Right ventricle myocardium superior (tissue), 1 donor: ENCODE results near the gene SPEF2. TPM values are rescaled to one million over a fixed set of nuclear protein-coding genes. Genes with fewer than 3 reads are reported as not detected.
"Not testable (repeated sequence)": the region's sequence is repeated elsewhere in the genome, so short reads cannot be mapped to it uniquely, and the experiment has no call there.

Experiments
- ATAC-seq: fragments of 200-7000 bp; cut with Tn5 transposase; one replicate; pipeline ENCODE4 v1.9.1; 2020; ENCODE audit warnings: mild to moderate bottlenecking; ENCODE audit not compliant: poor library complexity
- DNase-seq: peaks from one replicate; pipeline ENCODE4 v3.0.0-alpha.2; 2020
- intact Hi-C: fragments of 100-400 bp; cut with DNase I; formaldehyde crosslinking; loops from one replicate; pipeline ENCODE4 v1.11.2; 2022
- total RNA-seq: library from RNA; stranded (reverse); fragmentation: NEBNext Ultra II Directional; extraction: Animal tissue kit (Norgen Biotek cat#: 25700); gene quantifications from one replicate; pipeline ENCODE4 v1.2.1, GENCODE V29; 2021
- donor health status: DM: no; HTN: yes; CAD: no; lungs with severe emphysema.

The SPEF2 gene
- total RNA-seq, 1 donor from 2014 or later, result 1.1 TPM

GRCh38 chr5:35838370-35839042 is 220.8 kb downstream of the SPEF2 start:
- no peak for DNase-seq
- ATAC-seq, result no peak
- intact Hi-C loops, result no loop called here

GRCh38 chr5:35842856-35843255 is 225.2 kb downstream of the SPEF2 start:
- DNase-seq (no peak), ATAC-seq (no peak)
- intact Hi-C loops, result no loop called here

- DNase-seq, ATAC-seq, intact Hi-C loops: not testable (repeated sequence)
Measured at GRCh38 chr5:35845508-35845907, 227.8 kb downstream of the SPEF2 start.

GRCh38 chr5:35847491-35847890 is 229.8 kb downstream of the SPEF2 start:
- intact Hi-C loops, result no loop called here
- DNase-seq (no peak), ATAC-seq (no peak)

- intact Hi-C loops, result no loop called here
- ATAC-seq (no peak), DNase-seq (no peak)
Measured at GRCh38 chr5:35847961-35848360, 230.3 kb downstream of the SPEF2 start.

GRCh38 chr5:35849860-35850259 is 232.2 kb downstream of the SPEF2 start:
- intact Hi-C loops, result no loop called here
- ATAC-seq, result no peak

GRCh38 chr5:35850967-35851680 is 233.5 kb downstream of the SPEF2 start:
- DNase-seq (no peak), ATAC-seq (no peak)
- intact Hi-C loops, result no loop called here

More at GRCh38 chr5:35849860-35850259, 232.2 kb downstream of the SPEF2 start:
- no peak for DNase-seq

- intact Hi-C loops, result no loop called here
- DNase-seq (peak; percentile 37), ATAC-seq (no peak)
Measured at GRCh38 chr5:35852084-35852734, 234.5 kb downstream of the SPEF2 start.

- intact Hi-C loops, result no loop called here
Measured at GRCh38 chr5:35852773-35853172, 235.1 kb downstream of the SPEF2 start.

GRCh38 chr5:35853631-35854030 is 236.0 kb downstream of the SPEF2 start:
- intact Hi-C loops, result no loop called here
- DNase-seq (no peak), ATAC-seq (peak; percentile 39)

More at GRCh38 chr5:35852773-35853172, 235.1 kb downstream of the SPEF2 start:
- no peak for ATAC-seq
- no peak for DNase-seq

- no peak for ATAC-seq
- no peak for DNase-seq
- intact Hi-C loops, result no loop called here
Measured at GRCh38 chr5:35854248-35854647, 236.6 kb downstream of the SPEF2 start.

- ATAC-seq (no peak), DNase-seq (no peak)
- intact Hi-C loops, result no loop called here
Measured at GRCh38 chr5:35855187-35855586, 237.5 kb downstream of the SPEF2 start.

GRCh38 chr5:35856186-35856764 is 238.6 kb downstream of the SPEF2 start:
- intact Hi-C loops, DNase-seq, ATAC-seq: not testable (repeated sequence)

- intact Hi-C loops, result no loop called here
- DNase-seq (no peak), ATAC-seq (peak; percentile 29)
Measured at GRCh38 chr5:35856765-35857351, 239.2 kb downstream of the SPEF2 start, which contains the start of gene IL7R. TSS of gene IL7R (plus strand) at chr5:35856891. CDS start at chr5:35856978, 87 bp downstream.

- intact Hi-C loops, result no loop called here
- ATAC-seq, result no peak
Measured at GRCh38 chr5:35857606-35858205, 240.0 kb downstream of the SPEF2 start.

GRCh38 chr5:35859101-35859661 is 241.5 kb downstream of the SPEF2 start:
- intact Hi-C loops, result no loop called here
- ATAC-seq (no peak), DNase-seq (no peak)

More at GRCh38 chr5:35857606-35858205, 240.0 kb downstream of the SPEF2 start:
- no peak for DNase-seq

- no peak for ATAC-seq
- intact Hi-C loops, result no loop called here
- no peak for DNase-seq
Measured at GRCh38 chr5:35860686-35861085, 243.0 kb downstream of the SPEF2 start.

- DNase-seq (no peak), ATAC-seq (no peak)
- intact Hi-C loops, result no loop called here
Measured at GRCh38 chr5:35861718-35862117, 244.1 kb downstream of the SPEF2 start.
